ENCODE data around the gene TECTA.

GRCh38 chr11:121152764-121153163, 51.7 kb downstream of the TECTA start:
- TF ChIP-seq USF1 (CRISPR knock-in tag; IDR thresholded peaks at IDR 0.05) (no peak), FOXJ3 (CRISPR knock-in tag; IDR thresholded peaks at IDR 0.05; ENCODE audit: borderline replicate concordance) (no peak), E2F5 (CRISPR knock-in tag; IDR thresholded peaks at IDR 0.05) (no peak), ZNF317 (CRISPR knock-in tag; IDR thresholded peaks at IDR 0.05; ENCODE audit: borderline replicate concordance, low read depth) (no peak), RELA (CRISPR knock-in tag; IDR thresholded peaks at IDR 0.05; ENCODE audit: borderline replicate concordance) (no peak), IRF2 (CRISPR knock-in tag; IDR thresholded peaks at IDR 0.05; ENCODE audit: borderline replicate concordance, low read depth) (no peak)
- TF ChIP-seq, protein P1, sequence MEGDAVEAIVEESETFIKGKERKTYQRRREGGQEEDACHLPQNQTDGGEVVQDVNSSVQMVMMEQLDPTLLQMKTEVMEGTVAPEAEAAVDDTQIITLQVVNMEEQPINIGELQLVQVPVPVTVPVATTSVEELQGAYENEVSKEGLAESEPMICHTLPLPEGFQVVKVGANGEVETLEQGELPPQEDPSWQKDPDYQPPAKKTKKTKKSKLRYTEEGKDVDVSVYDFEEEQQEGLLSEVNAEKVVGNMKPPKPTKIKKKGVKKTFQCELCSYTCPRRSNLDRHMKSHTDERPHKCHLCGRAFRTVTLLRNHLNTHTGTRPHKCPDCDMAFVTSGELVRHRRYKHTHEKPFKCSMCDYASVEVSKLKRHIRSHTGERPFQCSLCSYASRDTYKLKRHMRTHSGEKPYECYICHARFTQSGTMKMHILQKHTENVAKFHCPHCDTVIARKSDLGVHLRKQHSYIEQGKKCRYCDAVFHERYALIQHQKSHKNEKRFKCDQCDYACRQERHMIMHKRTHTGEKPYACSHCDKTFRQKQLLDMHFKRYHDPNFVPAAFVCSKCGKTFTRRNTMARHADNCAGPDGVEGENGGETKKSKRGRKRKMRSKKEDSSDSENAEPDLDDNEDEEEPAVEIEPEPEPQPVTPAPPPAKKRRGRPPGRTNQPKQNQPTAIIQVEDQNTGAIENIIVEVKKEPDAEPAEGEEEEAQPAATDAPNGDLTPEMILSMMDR (IDR thresholded peaks at IDR 0.05): no peak
- TF ChIP-seq, protein P2, sequence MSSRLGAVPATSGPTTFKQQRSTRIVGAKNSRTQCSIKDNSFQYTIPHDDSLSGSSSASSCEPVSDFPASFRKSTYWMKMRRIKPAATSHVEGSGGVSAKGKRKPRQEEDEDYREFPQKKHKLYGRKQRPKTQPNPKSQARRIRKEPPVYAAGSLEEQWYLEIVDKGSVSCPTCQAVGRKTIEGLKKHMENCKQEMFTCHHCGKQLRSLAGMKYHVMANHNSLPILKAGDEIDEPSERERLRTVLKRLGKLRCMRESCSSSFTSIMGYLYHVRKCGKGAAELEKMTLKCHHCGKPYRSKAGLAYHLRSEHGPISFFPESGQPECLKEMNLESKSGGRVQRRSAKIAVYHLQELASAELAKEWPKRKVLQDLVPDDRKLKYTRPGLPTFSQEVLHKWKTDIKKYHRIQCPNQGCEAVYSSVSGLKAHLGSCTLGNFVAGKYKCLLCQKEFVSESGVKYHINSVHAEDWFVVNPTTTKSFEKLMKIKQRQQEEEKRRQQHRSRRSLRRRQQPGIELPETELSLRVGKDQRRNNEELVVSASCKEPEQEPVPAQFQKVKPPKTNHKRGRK (CRISPR knock-in tag; IDR thresholded peaks at IDR 0.05; ENCODE audit: borderline replicate concordance): no peak
- TF ChIP-seq, protein P3, sequence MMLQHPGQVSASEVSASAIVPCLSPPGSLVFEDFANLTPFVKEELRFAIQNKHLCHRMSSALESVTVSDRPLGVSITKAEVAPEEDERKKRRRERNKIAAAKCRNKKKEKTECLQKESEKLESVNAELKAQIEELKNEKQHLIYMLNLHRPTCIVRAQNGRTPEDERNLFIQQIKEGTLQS (CRISPR knock-in tag; conservative IDR thresholded peaks at IDR 0.05): no peak

All from WTC11 (cell line).